ENCODE results near the gene COL11A2. TPM values are rescaled to one million over a fixed set of nuclear protein-coding genes. Genes with fewer than 3 reads are reported as not detected.

Gene COL11A2
- total RNA-seq, 1 experiment from 2014 or later: 0.32 TPM

GRCh38 chr6:33168284-33168601 lies 24.0 kb downstream of the COL11A2 start:
- Histone ChIP-seq H3K9me3 (replicated peaks) (no peaks in the 10 kb centered on the region), H3K27ac (no peak overlapping the region), H3K4me3 (no peak overlapping the region), H3K36me3 (no peaks in the 10 kb centered on the region), H3K27me3 (replicated peaks) (no peaks in the 10 kb centered on the region), H3K4me1 (replicated peaks) (no peaks in the 10 kb centered on the region)
- no peak for DNase-seq (ENCODE audit: low read depth in 1 of 2, low spot score in 2 of 2)

GRCh38 chr6:33167374-33168283 lies 24.6 kb downstream of the COL11A2 start:
- no peak overlapping the region for H3K27ac ChIP-seq

DNA sequence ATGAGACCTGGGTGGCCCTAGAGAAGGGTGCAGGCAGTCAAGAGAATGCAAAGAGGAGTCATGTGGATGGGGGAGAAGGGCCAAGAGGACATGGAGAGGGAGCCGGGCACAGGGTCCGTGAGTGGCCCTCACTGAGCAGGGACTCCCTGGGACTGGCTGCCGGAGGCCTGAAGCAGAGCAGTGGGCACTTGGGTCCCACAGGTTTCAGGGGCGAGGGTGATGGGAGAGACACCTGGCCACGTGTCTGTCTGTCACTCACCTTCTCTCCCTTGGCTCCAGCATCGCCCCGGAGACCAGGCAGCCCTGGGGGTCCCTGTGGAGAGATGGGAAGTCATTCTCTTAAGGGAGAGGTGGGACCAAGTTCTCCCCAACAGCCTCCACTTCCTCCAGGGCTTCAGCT lies 25.5 kb downstream of the COL11A2 start:
- no peak for DNase-seq (ENCODE audit: low read depth in 1 of 2, low spot score in 2 of 2)
- no peaks in the 10 kb centered on the region for H3K36me3 ChIP-seq
- H3K9me3 ChIP-seq (replicated peaks): no peaks in the 10 kb centered on the region
- no peaks in the 10 kb centered on the region for H3K27me3 ChIP-seq (replicated peaks)
- H3K4me1 ChIP-seq (replicated peaks): peaks cover 2% of the 10 kb centered on the region
- H3K27ac ChIP-seq: no peak overlapping the region
- no peak overlapping the region for H3K4me3 ChIP-seq

More at GRCh38 chr6:33167374-33168283, 24.6 kb downstream of the COL11A2 start:
- no peaks in the 10 kb centered on the region for H3K4me1 ChIP-seq (replicated peaks)
- no peak overlapping the region for H3K4me3 ChIP-seq
- H3K36me3 ChIP-seq: no peaks in the 10 kb centered on the region
- no peak for DNase-seq (ENCODE audit: low read depth in 1 of 2, low spot score in 2 of 2)
- no peaks in the 10 kb centered on the region for H3K9me3 ChIP-seq (replicated peaks)
- H3K27me3 ChIP-seq (replicated peaks): no peaks in the 10 kb centered on the region

- no peak for DNase-seq (ENCODE audit: low read depth in 1 of 2, low spot score in 2 of 2)
- no peaks in the 10 kb centered on the region for H3K36me3 ChIP-seq
- H3K27me3 ChIP-seq (replicated peaks): no peaks in the 10 kb centered on the region
- no peak overlapping the region for H3K4me3 ChIP-seq
- peaks cover 7% of the 10 kb centered on the region for H3K4me1 ChIP-seq (replicated peaks)
- no peaks in the 10 kb centered on the region for H3K9me3 ChIP-seq (replicated peaks)
- H3K27ac ChIP-seq: no peak overlapping the region
Observed at GRCh38 chr6:33166363-33166762, 25.9 kb downstream of the COL11A2 start.

- no peaks in the 10 kb centered on the region for H3K9me3 ChIP-seq (replicated peaks)
- H3K4me1 ChIP-seq (replicated peaks): peaks cover 11% of the 10 kb centered on the region
- H3K4me3 ChIP-seq: no peak overlapping the region
- H3K36me3 ChIP-seq: no peaks in the 10 kb centered on the region
- no peak for DNase-seq (ENCODE audit: low read depth in 1 of 2, low spot score in 2 of 2)
- no peaks in the 10 kb centered on the region for H3K27me3 ChIP-seq (replicated peaks)
- no peak overlapping the region for H3K27ac ChIP-seq
Observed at GRCh38 chr6:33165581-33166258, 26.5 kb downstream of the COL11A2 start.

DNA sequence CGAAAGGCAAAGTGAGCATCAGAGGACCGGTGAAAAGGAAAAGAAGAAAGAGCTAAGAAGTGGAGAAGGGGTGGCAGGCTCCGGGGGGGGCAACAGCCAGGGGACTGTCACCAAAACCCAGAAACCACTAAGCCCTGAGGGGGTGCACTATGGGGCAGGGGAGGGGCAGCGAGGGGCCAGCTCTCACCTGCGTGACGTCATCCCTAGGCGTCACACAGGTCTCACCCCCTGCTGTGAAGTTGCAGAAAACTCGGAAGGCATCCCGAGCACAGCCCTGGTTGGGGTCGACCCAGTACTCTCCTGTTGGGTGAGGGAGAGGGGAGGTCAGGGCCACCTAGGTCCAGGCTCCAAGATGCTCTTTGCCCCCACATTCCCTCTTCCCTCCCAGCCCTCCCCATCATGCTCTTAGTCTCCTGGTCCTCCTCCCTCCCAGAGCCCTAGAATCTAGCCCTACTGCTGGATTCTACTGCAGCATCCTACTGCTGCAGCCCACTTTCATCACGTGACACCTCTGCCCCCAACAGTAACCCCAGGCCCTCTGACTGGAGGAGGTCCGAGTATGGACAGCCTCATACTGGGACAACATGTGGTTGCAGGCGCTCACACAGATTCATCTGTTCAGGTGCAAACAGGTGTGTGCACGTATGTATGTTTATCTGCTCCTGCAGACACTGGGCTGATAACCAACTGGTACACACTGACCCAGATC lies 27.4 kb downstream of the COL11A2 start:
- no peak for DNase-seq (ENCODE audit: low read depth in 1 of 2, low spot score in 2 of 2)
- H3K4me3 ChIP-seq: no peak overlapping the region
- peaks cover 11% of the 10 kb centered on the region for H3K4me1 ChIP-seq (replicated peaks)
- H3K36me3 ChIP-seq: no peaks in the 10 kb centered on the region
- no peaks in the 10 kb centered on the region for H3K9me3 ChIP-seq (replicated peaks)
- no peak overlapping the region for H3K27ac ChIP-seq
- H3K27me3 ChIP-seq (replicated peaks): no peaks in the 10 kb centered on the region

GRCh38 chr6:33164176-33164575 lies 28.1 kb downstream of the COL11A2 start:
- H3K27ac ChIP-seq: no peak overlapping the region
- DNase-seq (ENCODE audit: low read depth in 1 of 2, low spot score in 2 of 2): no peak
- no peak overlapping the region for H3K4me3 ChIP-seq
- H3K9me3 ChIP-seq (replicated peaks): no peaks in the 10 kb centered on the region
- no peaks in the 10 kb centered on the region for H3K36me3 ChIP-seq
- H3K27me3 ChIP-seq (replicated peaks): no peaks in the 10 kb centered on the region
- peaks cover 11% of the 10 kb centered on the region for H3K4me1 ChIP-seq (replicated peaks)

DNA sequence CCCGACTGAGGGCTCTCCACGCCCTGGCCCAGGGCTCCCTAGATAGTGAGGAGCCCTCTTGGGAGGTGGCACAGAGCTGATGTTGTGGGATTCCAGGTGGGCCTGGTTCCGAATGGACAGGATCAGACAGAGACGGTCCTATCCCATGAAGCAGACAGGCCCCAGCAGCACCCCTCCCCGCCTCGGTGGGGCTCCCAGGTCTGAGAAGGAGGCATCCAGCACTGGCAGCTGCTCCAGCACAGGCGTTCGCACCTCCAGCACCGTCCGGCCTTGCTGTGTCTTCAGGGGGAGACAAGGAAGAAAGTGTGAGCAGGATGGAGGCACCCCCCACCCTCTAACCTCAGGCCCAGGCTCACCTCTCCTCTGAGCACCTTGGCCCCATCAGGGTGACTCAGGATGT lies 28.7 kb downstream of the COL11A2 start:
- Histone ChIP-seq H3K36me3 (no peaks in the 10 kb centered on the region), H3K27ac (no peak overlapping the region), H3K9me3 (replicated peaks) (no peaks in the 10 kb centered on the region), H3K4me3 (no peak overlapping the region), H3K4me1 (replicated peaks) (peaks cover 11% of the 10 kb centered on the region), H3K27me3 (replicated peaks) (no peaks in the 10 kb centered on the region)
- no peak for DNase-seq (ENCODE audit: low read depth in 1 of 2, low spot score in 2 of 2)

DNA sequence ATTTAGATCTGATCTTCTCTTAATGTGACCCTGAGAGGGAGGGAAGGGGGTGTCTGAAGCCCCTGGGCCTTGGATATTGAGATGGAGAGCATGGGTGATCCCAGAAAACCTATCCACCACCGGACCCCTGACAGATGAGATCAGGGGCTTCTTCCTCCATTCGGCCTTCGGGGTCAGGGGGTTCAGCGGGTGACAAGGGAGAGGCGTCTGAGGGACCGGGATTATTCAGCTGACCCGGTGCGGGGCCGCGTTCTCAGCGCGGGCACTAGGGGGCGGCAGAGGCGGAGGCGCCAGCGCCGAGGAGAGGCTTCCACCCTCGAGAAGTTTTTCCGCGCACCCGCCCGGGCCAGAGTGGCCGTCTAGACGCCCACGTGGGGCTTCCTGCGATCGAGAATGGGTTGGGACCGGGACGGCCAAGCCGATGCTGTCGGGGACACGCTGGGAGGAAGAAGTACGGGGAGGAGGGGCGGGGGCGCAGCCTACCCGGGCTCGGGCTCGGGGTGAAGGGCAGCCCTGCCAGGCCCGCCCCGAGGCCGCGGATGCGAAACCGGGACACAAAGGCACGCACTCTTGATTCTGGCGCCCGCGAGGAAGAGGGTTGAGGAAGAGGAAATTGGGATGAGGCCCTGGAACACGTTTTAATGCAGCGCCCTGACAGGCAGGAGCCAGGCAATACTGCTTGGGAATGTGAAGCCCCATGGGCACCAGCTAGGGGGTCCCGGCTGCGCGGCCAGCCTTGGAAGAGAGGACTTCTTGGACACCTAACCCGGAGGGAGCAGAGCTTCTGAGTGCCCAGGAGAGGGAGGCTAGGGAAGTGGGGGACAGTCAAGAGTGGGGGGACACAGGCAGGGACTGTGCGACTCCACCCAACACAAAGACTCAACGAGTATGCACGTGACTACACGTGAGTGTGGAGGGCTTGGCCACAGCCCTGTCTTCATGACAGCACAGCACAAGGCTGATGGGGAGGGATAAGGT lies 30.6 kb downstream of the COL11A2 start:
- Histone ChIP-seq H3K4me3 (peak overlapping the region; percentile 30), H3K27me3 (replicated peaks) (no peaks in the 10 kb centered on the region), H3K9me3 (replicated peaks) (no peaks in the 10 kb centered on the region), H3K4me1 (replicated peaks) (peaks cover 11% of the 10 kb centered on the region), H3K27ac (no peak overlapping the region), H3K36me3 (no peaks in the 10 kb centered on the region)
- DNase-seq (ENCODE audit: low read depth in 1 of 2, low spot score in 2 of 2): peak; percentile 63 to 72

- Histone ChIP-seq H3K4me3 (no peak overlapping the region), H3K4me1 (replicated peaks) (peaks cover 11% of the 10 kb centered on the region), H3K27ac (no peak overlapping the region), H3K9me3 (replicated peaks) (no peaks in the 10 kb centered on the region), H3K27me3 (replicated peaks) (no peaks in the 10 kb centered on the region), H3K36me3 (no peaks in the 10 kb centered on the region)
- DNase-seq (ENCODE audit: low read depth in 1 of 2, low spot score in 2 of 2): peak in 1 of 2 experiments; percentile 28
Observed at GRCh38 chr6:33160728-33161344, 31.4 kb downstream of the COL11A2 start.

- no peak for DNase-seq (ENCODE audit: low read depth in 1 of 2, low spot score in 2 of 2)
- Histone ChIP-seq H3K36me3 (no peaks in the 10 kb centered on the region), H3K4me1 (replicated peaks) (peaks cover 11% of the 10 kb centered on the region), H3K9me3 (replicated peaks) (no peaks in the 10 kb centered on the region), H3K27me3 (replicated peaks) (no peaks in the 10 kb centered on the region), H3K27ac (no peak overlapping the region), H3K4me3 (no peak overlapping the region)
Observed at GRCh38 chr6:33160096-33160495, 32.2 kb downstream of the COL11A2 start.

DNA sequence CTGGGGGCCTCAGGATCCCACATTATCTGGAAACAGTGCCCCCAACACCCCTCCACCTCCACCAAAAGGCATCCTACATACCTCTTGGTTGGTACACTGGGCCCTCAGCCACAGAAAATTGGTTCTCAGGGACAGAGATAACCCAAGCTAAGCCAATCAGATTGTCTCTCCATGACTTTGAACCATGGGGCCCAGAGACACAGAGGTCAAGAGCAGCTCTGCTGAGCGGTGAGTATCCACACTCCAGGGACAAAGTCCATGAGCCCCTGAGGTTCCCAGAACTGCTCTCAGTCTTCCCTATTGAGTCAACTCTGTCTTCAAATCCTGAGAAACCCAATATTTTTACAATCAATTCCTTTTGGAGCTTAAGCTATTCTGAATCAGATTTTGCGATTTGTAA lies 35.3 kb downstream of the COL11A2 start:
- Histone ChIP-seq H3K4me1 (replicated peaks) (peaks cover 10% of the 10 kb centered on the region), H3K9me3 (replicated peaks) (no peaks in the 10 kb centered on the region), H3K4me3 (no peak overlapping the region), H3K27ac (no peak overlapping the region), H3K27me3 (replicated peaks) (no peaks in the 10 kb centered on the region), H3K36me3 (no peaks in the 10 kb centered on the region)
- DNase-seq (ENCODE audit: low read depth in 1 of 2, low spot score in 2 of 2): no peak

DNA sequence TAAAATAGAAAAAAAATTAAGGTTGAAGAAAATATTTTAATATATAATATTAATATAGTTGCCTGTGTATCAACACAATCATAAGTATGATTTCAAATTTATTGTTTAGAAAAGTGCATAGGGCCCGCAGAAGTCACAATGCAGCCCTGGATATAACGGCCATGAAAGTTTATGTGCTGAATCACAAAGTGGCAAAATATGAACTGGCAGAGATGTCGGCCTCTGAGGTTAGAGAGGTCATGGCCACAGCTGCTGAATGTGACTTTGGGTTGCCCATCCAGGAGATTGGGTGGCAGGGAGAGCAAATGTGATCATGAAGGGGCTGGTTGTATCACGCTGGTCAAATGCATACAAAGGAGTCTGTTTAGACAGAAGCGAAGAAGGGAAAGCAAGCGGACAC lies 35.7 kb downstream of the COL11A2 start:
- H3K27ac ChIP-seq: no peak overlapping the region
- H3K4me1 ChIP-seq (replicated peaks): peaks cover 6% of the 10 kb centered on the region
- DNase-seq (ENCODE audit: low read depth in 1 of 2, low spot score in 2 of 2): no peak

More for the DNA sequence above, 35.7 kb downstream of the COL11A2 start:
- no peaks in the 10 kb centered on the region for H3K36me3 ChIP-seq
- no peaks in the 10 kb centered on the region for H3K27me3 ChIP-seq (replicated peaks)
- H3K4me3 ChIP-seq: no peak overlapping the region
- H3K9me3 ChIP-seq (replicated peaks): no peaks in the 10 kb centered on the region
